NCI-H774 (cell line): ENCODE results near the gene THOC3.
"Not testable (repeated sequence)": the region's sequence is repeated elsewhere in the genome, so short reads cannot be mapped to it uniquely, and the experiment has no call there.

Source experiments
- DNase-seq: peaks from one replicate; lab custom pipeline; 2025; lab: John Stamatoyannopoulos, UW

The THOC3 gene, protein sequence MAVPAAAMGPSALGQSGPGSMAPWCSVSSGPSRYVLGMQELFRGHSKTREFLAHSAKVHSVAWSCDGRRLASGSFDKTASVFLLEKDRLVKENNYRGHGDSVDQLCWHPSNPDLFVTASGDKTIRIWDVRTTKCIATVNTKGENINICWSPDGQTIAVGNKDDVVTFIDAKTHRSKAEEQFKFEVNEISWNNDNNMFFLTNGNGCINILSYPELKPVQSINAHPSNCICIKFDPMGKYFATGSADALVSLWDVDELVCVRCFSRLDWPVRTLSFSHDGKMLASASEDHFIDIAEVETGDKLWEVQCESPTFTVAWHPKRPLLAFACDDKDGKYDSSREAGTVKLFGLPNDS

DNA sequence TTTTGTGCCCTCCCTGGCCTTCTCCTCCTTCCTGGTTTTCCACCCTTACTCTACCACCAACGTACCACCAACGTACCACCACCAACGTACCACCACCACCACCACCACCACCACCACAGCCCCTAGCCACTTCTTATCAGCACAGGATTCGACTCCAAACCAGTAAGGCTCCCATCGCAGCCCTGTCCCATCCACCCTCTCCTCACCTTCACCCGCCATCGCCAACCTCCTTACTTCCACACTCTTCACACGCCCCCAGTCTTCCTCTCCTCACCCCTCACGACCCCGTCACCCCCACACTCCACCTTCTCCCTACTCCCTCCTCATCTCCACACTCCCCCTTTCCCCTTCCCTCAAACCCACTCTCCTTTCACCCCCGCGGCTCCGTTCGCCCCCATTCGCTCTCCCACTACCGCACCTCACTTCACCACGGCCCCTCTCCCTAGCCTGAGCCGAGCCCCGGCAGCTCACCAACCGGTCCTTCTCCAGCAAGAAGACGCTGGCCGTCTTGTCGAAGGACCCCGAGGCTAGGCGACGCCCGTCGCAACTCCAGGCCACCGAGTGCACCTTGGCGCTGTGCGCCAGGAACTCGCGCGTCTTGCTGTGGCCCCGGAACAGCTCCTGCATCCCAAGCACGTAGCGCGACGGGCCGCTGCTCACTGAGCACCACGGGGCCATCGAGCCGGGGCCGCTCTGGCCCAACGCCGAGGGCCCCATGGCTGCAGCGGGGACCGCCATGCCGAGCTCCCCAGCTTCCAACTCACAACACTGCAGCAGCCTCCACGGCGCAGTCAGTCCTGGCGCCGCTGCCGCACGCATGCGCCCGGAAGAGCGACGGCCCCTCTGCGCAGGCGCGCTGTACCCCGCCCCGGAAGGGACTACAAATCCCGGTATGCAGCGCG lies at the start of gene THOC3:
THOC3 (minus strand) TSS at position 845 of the 902 bp plus-strand sequence; CDS start at position 738, 107 bp downstream.
- DNase-seq = not testable (repeated sequence)

DNA sequence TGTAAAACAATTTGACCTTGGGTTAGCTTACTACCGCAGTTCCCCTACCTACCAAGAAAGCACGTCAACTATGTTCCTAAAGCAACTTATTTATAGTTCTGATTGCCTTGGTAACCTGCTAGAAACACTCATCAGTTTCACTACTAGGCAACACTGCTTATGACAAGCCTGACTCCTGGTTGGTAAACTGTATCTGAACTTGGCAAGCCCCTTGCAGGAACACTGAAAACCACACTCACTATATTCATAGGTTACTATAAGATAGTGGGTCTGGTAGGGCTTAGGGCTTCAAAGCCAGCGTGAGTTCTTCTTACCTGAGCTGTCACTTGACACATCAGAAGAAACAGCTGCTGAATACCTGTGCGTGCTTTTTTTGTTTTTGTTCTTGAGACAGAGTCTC lies 49.2 kb upstream of the THOC3 start:
- DNase-seq = not testable (repeated sequence)

DNA sequence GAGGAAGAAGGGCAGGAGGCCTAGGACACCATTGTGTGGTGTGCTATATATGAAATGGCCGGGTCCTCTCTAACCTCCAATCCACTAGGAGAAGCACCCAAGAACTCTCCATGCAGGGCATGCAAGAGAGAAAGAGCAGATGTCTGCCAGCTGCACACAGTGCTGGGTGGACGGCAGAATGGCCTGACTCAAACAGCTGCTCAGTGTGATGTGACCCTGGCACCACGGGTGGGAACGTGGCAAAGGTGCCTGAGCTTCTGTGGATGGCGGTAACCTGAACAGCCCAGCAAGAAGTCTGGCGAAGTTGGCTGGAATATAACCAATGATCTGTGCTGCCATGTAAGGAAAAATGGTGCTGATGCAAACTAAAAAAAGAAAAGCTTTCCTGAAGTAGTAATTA lies 46.2 kb upstream of the THOC3 start:
- DNase-seq = not testable (repeated sequence)

DNA sequence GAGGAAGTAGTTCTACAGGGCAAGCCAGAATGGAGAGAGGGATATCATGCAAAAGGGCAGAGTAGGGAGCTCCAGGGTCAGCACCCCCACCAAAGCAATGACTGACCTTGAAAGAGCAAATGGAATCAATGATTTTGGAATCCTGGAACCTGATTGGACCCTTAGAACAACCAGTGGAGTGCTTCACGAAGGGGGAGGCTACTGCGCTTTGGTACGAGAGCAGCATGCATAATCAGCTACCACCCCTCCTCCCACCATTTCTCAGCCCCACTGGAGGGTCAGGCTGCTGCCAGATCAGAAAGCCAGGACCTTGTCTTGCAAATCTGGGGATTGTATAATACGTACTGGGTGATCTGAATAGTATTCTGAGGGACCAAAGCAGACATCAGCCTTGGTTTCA lies 43.0 kb upstream of the THOC3 start:
- DNase-seq = not testable (repeated sequence)

DNA sequence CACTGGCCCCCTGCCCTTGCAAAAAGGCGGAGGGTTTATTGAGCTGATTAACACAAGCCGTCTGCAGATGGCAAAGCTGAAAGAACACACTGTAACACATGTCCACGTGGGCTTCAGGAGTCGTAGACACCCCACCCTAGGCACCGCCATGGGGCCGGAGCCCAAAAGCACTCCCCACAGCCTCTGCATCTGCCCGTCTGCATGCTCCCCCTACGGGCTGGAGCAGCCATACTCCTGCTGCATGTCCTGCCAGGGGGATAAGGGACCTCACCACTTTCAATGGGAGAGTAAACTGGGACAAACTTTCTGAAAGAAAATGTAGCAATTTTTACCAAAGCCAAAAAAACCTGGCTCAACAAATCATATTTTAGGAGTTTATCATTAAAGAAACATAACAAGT lies 42.1 kb upstream of the THOC3 start:
- not testable (repeated sequence) for DNase-seq

DNA sequence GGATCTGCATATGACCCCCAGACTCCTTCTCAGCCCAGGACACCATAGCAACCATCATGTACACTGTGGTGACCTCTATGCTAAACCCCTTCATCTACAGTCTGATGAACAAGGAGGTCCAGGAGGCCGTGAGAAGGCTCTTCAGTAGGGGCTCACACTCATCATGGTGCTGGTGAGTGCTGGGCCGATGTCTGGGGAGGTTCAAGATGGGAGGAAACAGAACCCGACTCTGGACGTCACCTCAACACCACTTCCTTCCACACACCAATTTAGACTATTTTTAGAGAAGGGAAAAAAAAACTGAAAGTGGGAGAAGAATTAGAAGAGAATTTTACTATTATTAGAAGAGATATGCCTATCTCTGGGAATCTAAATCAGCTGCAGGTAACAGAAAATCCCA lies 39.1 kb upstream of the THOC3 start:
- DNase-seq = not testable (repeated sequence)

DNA sequence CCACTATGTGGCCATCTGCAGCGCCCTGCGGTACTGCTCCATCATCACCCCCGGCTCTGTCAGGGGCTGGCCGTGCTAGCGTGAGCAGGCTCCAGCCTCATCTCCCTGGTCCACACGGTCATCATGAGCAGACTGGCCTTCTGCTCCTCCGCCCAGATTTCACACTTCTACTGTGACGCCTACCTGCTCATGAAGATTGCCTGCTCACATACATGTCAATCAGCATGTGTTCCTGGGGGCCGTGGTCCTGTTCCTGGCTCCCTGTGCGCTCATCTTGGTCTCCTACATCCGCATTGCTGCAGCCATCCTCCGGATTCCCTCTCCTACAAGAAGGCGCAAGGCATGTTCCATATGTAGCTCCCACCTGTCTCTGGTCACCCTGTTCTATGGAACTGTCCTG lies 38.7 kb upstream of the THOC3 start:
- DNase-seq = not testable (repeated sequence)

DNA sequence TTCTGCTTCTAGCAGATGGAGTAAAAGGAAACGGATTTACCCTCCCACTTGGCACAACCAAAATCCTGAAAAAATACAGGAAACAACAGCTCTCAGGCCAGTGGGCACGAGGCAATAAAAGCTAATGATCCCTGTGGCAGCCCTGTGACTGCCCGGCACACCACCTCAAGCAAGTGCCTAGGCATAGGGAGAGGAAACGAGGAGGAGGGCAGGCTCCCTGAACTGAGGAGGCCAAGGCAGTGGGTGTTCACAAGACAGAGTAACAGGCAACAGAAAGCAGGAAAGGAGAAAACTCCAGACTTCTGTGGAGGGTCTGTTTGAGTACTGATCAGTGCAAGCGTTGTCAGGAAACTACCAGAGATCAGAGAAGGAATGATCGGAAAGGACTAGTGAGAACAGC lies 29.9 kb upstream of the THOC3 start:
- not testable (repeated sequence) for DNase-seq

DNA sequence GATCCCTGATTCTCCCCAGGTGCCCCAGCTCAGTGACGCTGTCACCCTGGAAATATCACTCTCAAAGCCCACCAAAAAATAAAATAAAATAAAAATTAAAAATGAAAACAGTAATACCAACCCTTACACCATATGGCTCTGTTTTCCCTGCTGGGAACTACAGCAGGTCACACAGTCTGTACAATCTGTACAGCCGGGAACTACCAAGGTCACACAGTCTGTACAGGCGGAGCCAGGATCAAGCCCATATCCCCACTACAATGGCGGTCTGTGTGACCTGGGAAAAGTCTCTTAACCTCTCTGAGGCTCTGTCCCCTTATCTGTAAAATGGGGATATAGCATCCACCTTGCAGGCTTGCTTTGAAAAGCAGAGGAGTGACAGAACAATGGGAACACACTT lies 29.4 kb upstream of the THOC3 start:
- not testable (repeated sequence) for DNase-seq

DNA sequence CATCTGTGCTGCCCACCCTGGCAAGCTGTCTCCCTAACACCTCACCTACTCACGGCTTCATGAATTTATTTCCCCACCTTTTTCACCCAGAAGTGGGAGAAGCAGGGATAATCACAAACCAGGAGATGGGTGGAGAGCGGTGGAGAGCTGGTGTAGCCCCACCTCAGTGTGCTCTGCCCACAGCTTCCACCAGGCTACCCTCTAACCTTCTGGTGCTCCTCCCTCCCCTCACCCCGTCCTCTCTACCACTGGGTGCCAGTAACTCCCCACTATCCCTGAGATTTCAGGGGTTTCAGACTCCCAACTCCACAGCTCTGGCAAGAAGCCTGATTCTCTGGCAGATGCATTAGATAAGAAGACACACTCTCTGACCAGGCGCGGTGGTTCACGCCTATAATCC lies 28.7 kb upstream of the THOC3 start:
- DNase-seq = not testable (repeated sequence)

DNA sequence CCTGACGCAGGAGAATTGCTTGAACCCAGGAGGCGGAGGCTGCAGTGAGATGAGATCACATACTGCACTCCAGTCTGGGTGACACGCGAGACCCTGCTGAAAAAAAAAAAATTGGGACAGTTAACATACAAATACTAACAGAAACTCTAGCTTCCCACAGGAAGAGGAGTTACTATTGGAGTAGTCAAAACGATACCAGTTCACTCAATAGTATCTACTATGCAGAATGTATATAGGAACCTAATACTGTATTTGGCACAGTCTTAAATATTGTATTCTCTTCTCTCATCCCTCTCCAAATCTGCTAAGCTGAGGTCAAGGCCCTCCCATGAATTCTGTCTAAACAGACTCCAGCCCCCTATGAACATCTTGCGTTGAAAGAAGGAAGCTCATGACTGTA lies 27.4 kb upstream of the THOC3 start:
- not testable (repeated sequence) for DNase-seq

DNA sequence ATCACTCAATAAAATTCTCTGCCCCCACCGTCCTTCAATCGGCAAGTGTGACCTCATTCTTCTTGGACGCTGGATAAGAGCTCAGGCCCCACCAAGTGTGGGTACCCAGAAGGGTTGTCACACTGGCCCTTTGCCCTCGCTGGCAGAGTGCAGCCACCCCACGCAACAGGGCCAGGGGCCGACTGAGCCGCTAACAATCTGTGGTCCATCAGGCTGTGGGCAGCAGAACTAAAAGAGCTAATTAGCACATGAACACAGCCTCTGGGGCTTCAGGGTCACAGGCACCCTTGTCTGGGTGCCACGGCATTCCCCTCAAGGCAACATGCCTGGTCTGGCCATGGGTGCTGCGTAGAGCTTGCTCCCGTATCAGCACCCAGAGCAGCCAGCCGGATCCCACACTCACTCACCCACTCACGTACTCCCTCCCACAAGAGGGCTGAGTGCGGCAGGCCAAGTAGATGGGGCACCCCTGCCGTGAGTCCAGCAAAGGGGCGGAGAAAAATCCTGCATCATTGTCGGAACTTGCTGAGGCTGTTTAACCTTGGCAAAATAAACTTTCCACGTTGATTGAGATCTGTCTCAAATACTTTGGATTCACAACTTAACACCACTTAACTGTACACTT lies 11.4 kb upstream of the THOC3 start:
- DNase-seq = not testable (repeated sequence)

DNA sequence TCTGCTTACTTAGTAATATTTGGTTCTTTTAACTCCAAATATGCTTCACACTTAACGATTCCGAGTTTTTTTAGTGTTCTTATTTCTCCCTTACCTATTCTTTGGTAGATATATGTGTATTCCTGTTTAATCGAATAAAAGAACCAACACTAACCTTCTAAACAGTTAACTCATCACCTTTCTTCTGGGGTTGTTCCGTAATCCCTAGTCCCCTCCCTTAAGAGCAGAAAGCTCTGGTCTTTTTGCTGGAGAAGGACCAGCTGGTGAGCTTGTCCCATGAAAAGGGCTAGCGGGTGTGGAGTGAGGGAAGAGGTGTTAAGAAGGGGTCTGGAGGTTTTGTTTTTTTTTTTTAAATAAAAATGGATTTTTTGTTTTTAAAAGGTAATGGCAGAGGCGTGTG lies 266 bp upstream of the THOC3 start:
- not testable (repeated sequence) for DNase-seq

DNA sequence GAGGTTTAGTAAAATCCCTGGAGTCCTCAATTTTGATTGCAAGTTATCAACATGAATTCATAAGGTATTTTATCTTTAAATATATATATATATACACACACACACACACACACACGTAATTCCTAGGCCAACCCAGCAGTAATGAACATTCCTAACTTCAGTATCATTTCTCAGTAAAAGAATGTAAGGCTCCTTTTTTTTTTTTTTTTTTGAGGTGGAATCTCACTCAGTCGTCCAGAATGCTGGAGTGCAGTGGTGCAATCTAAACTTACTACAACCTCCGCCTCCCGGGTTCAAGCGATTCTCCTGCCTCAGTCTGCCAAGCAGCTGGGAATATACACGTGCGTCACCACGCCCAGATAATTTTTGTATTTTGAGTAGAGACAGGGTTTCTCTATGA lies 5.8 kb downstream of the THOC3 start:
- DNase-seq = not testable (repeated sequence)

DNA sequence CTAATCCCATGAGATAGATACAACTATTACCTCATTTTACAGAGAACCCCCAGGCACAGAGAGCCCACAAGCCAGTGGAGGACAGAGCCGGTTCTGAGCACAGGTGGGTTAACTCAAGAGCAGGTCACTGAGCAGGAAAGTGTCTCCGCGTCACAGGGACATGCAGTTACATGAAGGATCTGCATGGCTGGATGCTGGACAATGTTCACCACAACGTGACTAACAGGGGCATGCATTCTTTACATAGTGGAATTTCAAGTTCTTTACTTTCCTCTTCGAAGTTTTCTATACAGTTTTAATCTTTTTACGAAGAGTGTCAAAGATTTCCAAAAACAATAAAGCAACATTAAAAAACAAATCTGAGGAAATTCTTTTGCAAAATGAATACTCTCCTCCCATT lies 7.9 kb downstream of the THOC3 start:
- not testable (repeated sequence) for DNase-seq

DNA sequence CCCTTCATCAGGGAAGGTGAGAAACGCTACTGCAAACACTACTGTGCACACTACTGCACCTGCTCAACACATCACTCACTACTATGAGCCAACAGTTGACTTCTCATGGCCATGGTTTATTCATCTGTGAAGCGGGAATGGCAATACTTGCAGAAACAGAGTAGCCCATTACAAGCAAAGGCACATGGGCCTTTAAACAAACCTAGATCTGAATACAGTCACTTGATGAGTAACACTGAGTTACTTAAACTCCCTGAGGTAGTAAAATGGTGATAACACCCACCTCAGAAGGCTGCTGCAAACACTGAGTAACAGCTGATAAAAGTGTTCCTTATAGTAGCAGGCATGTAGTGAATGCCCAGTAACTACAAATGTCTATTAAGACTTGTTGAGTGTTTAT lies 9.6 kb downstream of the THOC3 start:
- not testable (repeated sequence) for DNase-seq

DNA sequence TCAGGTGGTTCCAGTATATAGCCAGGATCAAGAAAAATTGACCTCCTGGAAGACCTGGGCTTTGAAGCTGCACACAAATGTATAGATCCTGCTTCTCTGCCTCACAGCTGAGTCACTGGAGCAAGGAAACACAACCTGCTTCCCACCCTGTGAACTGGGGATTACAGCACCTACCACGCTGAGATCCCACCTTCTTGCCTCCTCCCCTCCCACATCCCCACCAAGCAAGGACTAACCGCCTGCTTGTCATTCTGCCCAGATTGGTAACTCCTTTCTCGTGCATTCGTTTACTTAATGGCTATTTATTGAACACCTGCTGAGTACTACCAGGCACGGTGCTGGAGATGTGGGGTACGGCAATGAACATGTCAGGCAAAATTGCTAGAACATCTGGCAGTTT lies 14.0 kb downstream of the THOC3 start:
- not testable (repeated sequence) for DNase-seq

DNA sequence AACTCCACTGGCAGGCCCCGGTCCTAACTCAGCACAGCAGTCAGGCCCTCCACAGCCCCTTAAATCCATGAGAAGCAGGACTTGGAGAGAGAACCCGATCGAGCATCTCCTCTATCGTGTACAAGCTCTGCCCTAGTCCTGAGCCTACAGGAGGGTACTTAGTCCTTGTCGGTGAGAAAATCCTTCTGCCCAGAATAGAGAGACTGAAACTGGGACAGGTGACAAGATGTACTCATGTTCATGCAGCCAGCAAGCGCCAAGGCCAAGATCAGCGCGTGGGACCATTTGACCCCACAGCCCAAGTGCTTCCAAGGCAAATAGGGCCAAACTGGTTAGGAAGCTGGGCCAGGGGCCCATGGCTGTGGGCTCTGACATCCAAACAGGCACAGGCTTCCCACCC lies 15.3 kb downstream of the THOC3 start:
- DNase-seq = not testable (repeated sequence)

DNA sequence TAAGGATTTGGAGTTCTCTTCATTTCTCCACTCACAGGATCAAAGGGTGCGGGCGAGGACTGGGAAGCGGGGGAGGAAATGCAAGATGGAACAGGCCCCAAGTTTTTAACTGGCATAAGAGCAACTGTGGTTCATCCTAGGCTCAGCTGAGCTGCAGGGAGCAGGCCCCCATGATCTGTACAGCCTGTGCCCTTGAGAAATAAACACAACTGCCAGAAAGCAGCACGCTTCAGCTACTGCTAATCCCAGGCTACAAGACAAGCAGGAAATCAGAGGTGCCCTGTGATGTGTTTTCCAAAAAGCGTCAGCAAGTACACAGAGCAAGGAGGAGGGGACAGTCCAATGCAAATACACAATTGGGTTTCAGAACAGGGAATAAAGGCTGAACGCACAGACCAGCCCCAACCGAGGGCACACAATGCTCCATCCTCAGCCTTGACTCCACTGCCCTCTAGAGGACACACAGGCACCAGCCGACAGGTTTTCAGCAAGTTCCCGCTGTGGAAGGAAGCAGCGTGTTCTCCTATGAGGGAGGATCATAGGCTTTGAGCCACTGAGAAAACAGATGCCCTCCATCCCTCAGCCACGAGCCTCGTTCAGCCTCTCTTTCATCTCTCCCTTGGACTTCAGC lies 16.7 kb downstream of the THOC3 start:
- DNase-seq = not testable (repeated sequence)

DNA sequence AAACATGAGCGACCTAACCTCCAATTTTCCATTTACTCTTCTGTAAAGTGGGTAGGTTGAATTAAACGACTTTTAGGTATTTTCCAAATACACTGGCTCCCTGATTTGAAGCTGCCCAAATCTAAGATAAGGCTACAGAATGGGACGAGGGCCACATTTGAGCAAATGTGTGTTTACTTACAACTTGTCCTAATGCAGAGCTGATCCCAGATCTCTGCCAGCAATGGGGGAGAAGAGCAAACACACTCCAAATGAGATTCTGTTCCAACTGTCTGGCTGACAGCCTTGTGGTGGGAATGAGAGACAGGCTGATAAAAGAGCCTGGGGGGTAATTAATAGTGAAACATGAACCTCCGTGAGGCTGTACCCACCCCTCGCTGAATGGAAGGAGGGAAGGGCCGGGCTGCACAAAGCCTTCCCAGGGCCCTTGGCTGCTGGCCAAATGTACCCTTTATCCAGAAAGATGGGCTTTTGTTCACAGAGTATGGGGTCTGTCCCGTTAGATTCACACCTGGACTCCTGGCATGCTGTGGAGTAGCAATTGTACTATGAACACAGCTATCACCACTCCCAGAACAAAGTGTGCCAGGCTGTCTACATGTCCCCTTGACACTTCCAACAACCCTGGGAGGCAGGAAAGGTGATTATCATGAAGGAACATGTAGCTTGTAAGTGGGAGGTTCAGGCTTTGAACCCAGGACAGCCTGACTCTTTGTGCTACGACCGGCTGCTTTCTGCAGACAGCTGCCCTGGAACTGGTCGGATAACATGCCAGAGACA lies 19.6 kb downstream of the THOC3 start:
- DNase-seq = not testable (repeated sequence)

DNA sequence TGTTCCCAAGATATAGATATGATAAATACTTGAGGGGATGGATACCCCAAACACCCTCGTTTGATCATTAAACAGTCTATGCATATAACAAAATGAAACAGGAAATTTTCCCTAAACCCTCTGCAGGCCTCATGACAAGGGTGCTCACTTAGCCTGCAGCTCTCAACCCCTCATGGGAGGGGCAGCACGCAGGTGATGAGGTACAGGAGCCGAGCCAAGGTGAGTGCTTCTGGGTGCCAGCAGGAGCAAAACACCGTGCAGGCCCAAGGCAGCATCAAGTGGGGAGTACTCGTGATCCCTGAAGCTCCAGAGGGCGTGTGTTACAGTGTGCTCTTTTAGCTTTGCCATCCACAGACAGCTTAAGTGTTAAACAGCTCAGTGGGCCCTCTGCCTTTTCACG lies 24.9 kb downstream of the THOC3 start:
- DNase-seq = not testable (repeated sequence)
